ENCODE data around the gene FSIP1.

FSIP1 gene

DNA sequence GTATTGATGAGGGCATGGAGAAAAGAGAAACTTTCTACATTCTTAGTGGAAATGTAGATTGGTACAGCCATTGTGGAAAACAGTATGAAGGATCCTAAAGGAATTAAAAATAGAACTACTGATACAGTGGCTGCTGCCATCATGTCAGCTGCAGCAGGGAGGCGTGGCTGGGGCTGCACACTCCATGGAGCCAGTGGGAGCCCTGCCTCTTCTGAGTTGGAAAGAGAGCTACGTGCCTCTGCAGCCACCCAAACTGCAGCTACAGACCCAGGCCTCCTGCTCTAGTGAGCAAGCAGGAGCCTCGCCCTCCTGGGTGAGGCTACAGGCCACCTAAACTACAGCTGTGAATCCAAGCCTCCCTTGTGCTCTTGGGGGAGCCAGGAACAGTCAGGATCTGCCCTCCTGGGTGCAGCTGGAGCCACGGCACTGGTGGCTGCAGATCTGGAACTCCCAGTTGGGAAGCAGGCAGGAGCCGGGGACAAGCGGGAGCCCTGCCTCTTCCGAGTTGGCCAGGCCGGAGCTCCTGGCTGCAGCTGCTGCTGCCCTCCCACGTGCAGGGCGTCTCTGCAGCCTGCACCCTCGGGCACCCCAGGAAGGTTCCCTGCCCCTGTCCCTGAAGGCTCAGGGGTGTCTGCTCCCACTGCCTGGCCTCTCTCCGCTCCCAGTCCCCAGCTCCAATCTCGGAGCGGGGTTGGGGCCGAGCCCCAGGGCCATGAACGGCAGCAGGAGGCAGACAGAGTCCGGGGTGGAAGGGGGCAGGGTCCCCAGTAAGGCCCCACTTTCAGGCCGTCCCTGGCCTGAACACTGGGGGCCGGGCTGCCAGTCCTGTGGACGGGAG is 137.3 kb downstream of the FSIP1 start:
- DNase-seq (ENCODE audit: low read depth in 2 of 2): no peak

DNA sequence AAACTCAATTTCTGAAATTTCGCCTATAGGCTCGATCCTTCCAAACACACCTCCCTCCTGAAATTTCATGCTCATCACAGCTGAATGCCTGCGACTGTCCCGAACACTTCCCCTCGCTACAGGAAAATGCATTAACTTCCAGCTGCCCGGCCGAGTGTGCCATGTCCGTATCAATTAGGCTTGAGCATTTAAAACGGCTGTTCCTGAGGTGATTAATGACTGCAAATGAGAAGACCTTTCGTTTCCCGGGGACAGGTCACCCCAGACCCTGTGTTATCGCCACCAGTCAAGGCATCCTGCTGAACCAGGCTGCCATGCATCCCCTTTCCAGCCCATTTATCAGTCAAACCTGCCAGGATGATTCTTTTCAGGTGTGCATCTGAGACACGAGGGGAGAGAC is 138.5 kb downstream of the FSIP1 start:
- no peak for DNase-seq (ENCODE audit: low read depth in 2 of 2)

DNA sequence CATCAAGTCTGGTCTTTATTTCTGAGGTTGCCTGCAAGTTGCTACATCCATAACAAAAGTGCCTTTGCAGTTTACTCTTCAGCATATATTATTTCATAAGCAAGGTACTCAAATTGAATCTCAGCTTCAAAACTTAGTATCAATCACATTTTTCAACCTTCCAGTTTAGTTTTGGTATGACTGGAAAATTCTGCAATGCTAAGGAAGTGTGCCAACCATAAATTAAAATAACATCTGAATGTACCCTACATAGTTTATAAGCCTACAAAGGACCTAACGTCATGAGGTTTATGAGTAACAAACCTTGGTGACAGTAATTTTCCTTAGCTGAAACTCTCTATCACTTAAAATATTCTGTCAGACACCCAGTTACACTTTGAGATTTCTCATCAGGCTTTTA is 138.9 kb downstream of the FSIP1 start:
- no peak for DNase-seq (ENCODE audit: low read depth in 2 of 2)

DNA sequence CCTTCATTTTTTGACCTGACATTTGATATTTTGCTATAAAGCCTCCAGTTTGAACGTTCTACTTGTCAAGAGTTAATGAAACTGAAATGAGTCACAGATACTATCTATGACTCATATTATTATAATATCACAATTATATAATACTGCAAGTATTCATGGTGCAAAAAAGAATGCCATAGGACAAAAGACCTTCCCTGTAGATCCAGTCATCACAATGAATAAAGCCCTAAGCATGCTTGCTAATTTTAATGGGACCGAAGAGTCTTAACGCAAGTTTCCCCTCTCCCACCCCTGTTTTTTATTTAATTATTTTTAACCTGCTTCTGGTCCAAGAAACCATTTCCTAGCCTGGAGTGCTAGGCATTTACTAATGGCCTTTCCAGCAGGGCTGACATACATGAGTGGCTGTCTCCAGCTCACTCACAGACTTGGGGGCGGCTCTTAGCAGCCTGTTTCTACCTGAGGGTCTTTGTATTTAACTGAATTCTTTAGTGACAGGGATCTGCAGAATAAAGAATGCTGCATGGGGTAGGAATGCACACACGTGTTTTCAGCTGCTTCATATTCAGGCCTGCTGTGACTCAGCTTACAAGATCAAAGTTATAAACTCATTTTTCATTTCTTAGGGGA is 140.5 kb downstream of the FSIP1 start:
- DNase-seq (ENCODE audit: low read depth in 2 of 2): no peak

DNA sequence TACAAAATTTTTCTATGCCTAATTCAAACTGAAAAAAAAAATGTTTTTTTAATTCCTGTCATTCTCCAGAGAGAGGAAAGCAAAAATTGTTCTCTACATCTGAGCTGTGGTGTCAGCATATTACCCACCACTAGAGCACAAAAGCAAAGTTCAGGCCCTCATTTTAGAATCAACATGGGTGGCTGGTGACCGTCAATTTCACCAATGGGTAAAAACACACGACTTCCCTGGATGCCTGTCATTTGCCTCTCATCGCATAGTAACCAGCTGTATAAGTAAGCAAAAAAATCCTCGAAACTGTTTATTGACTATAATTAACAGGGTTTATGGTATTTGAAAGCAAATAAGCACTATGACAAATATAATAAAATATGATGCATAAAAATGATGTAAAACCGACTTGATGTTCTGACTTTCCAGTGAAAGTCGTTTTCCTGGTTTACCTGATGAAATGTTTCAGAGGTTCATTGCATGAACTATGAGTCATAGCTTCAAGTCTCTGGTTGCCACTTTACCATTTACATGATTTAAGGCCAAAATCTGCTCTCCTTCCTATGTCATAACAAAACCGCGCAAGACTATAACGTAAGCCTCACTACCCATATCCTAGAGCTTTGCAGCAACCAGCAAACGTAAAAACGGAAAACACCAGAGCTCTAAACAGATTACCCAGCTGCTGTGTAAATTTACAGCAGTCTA is 141.3 kb downstream of the FSIP1 start:
- no peak for DNase-seq (ENCODE audit: low read depth in 2 of 2)

DNA sequence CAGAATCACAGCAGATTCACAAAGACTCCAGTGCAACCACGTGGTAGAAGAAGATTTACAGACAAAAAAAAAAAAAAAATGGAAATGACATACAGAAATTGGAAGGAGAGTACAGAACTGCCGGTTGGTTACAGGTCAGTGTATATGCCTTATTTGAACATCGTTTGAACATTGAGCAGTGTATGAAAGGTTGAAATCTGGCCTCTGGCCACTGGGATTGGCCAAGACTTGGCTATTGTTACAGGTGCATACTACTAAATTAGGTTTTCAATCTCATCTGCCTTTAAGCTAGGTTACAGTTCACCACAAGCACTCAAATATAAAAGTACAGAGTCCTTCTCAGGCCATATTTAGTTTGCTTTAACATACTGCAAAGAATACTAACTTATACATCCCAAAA is 142.0 kb downstream of the FSIP1 start:
- DNase-seq (ENCODE audit: low read depth in 2 of 2): no peak

DNA sequence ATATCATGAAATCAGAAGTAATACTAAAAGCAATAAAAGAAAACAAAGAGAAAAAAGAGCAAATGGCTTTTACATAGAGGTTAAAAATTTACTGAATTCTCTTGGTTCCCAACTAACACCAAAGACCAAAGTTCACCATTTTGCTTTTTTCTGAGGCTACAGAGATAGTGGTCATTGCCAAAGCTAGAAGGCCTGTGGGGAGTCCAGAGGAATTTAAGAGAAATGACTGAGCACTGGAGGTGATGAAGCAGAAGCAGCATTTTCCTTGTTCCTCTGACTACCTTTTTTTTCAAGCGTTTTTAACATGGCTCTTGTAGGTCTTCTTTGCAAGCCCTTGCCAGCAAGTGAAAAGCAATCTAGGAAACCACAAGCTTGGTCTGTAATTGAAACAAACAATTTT is 143.6 kb downstream of the FSIP1 start:
- DNase-seq (ENCODE audit: low read depth in 2 of 2): no peak

DNA sequence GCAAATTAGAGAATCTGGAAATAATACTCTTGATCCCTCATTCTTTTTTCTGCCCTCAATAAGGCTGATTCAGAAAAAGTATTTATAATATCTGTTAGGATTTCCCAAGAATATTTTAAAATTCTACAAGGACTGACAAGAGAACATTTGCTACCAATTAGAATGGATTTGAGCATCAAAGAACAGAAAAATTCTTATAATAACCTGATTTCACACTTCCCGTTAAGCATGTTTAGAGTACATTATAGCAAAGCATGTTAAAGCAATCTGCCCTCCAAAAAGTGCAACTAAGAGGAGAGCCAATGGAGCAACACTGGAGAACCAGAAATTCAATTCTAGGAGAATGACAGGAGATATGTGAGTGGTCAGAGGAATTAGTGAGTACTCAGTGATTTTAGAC is 144.6 kb downstream of the FSIP1 start:
- DNase-seq (ENCODE audit: low read depth in 2 of 2): no peak

DNA sequence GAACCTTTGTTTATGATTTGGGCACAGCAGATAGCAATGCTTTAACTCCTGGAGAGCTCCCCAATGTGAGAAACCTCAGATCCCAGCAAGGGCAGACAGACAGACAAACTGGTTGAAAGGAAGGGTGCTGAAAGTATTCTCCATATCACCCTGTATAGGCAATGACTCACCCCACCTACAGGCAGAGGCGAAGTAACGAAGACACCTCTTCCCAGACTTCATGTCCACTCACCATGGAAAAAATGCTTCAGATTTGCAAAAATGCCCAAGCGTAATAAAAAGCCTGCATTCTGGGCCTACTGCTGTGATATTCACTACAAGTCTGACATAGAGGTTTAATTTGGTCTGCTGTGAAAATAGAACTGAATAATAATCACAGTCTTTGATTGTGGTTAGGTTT is 151.3 kb downstream of the FSIP1 start:
- no peak for DNase-seq (ENCODE audit: low read depth in 2 of 2)

DNA sequence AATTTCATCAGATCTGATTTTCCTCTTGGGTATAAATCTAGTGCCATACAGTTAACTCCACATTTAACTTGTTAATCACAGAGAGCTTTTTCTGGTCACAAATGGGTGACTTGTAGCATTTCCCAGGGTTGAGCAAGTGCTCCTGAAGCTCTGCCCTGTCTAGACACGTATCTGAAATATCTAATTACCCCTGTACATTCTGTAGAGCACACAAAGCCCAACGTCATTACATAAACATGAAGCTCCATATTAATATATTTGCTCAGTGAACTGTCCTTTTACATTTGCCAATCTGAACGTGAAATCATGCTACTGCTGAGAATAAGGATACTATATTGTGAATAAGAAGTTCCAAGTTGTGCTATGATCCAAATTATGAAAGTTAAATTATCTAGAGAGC is 152.7 kb downstream of the FSIP1 start:
- DNase-seq (ENCODE audit: low read depth in 2 of 2): no peak

DNA sequence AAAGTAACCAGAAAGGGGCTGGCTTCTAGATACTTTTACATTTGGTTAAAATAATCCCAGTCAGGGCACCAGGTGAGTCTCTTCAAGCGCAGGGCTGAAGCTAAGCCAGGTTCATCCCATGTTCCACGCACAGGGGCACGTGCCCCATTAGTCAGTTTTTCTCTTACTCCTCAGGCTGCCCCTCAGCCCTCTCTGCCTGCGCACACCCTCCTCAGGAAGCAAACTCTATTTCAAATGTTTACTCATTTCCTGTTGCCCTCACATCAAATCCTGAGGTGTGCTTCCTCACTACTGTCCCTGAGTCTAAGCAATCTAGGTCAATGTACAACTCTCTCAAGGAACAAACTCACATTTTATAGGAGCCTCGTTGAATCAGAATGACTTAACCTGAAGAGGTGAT is 153.3 kb downstream of the FSIP1 start:
- DNase-seq (ENCODE audit: low read depth in 2 of 2): peak in 1 of 2 experiments; percentile 23

DNA sequence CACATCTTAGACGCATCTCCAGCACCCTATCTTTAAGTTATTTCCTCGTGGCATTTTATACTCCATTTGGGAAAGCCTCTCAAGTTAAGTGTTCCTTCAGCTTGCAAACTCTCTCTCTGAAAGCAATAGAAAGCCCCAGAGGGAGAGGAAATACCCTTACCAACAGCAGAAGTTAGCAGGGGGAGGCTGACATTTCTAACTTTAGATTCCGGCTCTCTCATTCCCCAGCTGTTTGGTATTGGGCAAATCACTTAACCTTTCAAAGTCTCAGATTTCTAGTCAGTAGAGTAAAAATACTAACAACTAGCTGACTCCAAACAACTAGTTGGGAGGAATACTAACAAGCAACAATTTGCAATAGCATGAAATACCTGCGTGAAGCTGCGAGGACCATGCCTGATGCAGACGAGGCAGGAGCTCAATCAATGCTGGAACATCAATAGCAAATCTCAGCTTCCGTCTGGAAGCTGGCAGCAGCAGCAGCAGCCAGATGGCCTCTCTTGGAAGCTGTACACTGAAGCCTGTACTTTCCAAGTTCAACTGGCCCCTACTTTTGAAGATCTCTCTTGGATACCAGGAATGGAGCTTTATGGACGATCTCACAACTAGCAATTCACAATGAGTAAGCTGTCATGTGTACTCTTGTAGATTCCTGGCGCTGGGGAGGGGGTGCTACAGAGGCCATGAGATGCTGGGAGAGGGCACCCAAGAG is 153.9 kb downstream of the FSIP1 start:
- DNase-seq (ENCODE audit: low read depth in 2 of 2): no peak

DNA sequence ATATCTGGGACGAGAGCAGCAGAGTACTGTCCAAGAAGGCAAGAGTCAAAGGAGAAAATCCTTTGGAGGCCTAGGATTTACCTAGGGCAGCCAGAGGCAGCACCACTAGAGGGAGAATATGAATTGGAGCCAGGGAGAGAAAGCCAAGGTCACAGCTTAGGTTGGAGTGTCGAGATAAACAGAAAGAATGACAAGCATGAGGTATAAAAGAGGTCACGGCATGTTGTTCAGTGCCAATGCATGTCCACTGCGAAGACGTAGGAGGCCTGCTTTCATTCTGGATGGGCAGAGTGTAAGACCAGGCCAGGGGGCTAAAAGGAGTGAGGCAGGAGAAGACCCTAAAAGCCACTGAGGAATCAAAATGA is 154.5 kb downstream of the FSIP1 start:
- DNase-seq (ENCODE audit: low read depth in 2 of 2): no peak

DNA sequence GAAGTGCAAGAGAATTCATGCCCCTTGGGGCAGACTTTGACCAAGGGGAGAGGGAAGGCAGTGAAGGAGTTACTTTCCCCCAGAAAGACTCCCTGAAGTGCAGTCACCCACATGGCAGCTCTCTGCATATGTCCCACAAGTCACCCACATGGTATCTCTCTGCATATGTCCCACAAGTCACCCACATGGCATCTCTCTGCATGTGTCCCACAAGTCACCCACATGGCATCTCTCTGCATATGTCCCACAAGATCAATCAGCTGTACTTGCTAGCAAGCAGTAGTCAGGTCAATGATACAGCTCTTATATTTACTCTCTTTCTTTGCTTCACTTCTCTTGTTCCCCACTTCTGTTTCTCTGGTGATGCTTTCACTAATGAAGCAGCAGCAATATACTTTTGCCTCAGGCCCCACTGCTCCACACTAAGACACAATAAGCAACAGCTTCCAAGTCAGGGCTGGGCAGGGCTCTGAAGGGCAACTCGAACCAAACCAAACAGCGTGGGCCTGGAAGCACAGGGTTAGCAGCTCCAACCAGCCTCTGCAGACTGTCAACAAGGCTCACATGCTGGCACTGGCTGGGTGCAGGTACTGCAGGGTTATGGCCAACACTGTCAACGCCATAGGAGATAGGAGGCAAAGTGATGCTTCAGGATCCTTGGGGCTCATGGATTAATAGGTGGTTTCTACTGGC is 155.0 kb downstream of the FSIP1 start:
- DNase-seq (ENCODE audit: low read depth in 2 of 2): no peak

DNA sequence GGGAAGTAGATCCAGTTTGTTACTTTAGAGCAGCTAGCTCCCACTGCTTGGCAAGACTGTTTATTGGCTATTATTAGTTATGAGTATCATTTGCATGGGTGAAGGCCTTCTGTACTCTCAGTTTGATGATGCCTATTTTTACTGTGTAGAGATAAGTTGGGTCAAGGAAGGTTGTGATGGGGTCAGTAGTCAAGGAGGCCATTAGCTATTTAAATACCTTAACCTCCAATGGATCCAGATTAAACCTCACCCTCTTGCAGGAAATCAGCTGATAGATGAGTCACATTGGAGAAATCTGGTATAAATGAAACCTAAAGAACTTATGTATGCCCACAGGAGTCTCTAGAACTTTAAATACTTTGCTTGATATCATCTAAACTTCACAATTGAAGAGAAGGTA is 156.8 kb downstream of the FSIP1 start:
- no peak for DNase-seq (ENCODE audit: low read depth in 2 of 2)

DNA sequence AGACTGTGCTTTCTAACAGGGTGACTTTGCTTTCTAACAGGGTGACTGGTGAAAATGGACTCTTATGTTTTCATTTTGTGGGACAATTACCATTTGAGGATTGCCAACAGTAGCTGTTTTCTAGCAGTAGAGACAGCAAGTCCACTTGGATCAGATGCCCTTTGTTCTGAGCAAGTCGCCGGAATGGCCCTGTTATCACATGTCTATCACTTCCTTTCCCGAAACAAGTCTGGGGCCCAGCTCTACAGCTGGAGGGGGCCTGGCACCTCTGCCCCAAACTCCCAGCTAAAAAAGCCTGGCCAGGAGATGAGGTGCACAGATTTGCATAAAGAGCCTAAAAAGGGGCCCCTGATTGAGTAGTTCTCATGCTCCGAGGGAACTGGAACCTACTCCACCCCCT is 157.2 kb downstream of the FSIP1 start:
- DNase-seq (ENCODE audit: low read depth in 2 of 2): no peak

DNA sequence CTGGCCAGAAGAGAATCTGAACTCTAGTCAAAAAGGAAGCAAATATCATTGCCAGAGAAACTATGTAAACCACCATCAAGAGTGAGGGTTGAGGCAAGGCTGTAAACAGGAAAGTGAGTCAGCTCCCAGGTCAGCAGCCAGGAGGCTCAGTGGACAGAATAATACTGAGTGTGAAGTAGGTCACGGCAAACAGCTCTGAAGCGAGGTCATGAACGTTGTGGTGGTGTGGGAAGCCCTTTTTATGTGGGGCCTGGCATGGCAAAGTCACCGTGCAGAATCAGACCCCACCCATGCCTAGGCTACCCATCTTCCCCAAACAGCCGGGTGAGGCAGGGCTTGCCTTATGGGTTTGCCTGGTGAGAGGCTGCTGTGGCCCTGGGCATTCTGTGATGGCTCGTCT is 157.8 kb downstream of the FSIP1 start:
- DNase-seq (ENCODE audit: low read depth in 2 of 2): no peak

DNA sequence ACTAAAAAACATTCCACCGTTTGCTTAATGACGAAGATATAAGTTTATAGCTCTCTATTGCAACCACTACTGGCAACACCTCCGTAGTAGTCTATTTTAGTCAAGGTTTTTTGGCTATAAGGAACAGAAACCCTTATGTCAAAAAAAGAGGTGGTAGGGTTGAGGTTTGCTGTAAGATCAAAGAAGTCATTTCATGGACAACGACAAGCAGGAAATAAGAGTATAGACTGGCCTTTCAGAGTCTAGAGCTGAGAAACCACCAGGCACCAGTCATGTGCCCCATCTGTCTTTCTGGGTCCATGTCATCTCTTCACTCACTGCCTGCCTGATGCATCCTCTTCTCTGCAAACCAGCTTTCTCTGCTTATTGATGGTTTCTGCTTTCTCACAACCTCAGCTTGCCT is 159.1 kb downstream of the FSIP1 start:
- DNase-seq (ENCODE audit: low read depth in 2 of 2): no peak

DNA sequence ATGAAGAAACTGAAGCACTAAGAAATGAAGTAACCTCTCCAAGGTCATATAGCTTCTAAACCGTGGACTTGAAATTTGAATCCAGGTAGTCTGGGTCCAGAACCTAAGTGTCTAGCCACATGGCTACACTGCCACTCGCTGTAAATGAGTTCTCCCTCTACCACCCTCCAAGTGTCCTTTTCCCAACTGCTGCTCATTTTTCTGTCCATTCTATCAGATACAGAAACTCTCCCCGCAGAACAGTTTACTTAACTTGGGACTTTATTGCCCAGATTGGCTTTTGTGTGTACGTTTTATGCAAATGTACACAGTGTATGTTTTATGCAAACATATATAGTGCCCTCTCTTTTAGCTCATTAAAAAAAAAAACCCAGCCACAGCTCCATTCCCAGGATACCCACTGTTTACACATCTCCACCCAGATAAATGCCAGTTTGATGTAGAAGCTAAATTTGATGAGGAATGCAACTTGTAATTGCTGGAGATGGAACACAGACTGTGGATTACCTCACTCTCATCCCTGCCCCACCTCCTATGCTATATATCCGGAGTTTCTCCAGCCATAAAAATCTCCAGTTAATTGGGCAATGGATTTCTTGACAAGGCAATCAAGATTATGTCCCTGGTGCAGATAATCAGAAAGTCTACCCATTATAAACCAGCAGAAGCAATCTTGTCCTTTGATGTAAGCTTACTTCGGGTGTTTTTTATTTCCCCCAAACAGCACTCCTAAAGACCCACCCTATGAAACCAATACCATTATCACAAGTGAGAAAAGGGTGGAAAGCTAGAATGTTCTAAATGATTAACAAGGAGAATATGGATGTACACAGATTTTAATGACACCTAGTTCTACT is 159.8 kb downstream of the FSIP1 start:
- no peak for DNase-seq (ENCODE audit: low read depth in 2 of 2)

DNA sequence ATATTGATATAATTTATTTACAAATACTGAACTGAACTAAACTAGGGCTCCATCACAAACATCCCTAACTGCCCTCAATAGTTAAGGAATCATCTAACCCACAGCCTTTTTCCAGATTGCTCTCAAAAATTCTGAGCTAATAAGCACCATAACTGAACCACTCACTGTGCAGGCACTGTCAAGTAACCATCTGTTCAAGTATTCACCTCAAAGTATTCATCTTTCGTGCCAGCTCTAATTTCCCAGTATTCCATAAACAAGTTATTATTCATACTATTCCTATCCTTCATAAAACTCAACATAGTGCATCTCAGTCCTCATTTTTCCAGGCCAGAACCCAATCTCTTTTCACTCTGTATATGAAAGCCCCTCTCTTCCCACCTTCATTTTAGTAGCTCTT is 160.7 kb downstream of the FSIP1 start:
- DNase-seq (ENCODE audit: low read depth in 2 of 2): no peak

DNA sequence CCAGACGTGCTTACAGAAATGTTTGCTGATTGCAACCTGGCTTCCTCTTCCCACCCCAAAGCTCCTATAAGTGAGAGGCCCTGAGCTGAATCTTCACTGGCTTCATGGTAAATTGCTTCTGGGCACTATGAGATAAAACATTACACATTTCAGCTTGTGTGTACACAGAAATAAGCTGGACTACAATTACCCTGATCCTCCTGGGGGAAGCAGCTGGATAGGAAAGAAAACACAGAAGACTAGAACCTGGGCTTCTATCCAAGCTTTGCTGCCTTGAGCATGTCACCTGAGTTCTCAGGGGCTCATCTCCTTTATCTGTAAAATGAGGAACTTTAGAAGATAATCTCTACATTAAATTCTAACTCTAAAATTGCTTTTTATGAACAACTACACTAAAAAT is 161.4 kb downstream of the FSIP1 start:
- no peak for DNase-seq (ENCODE audit: low read depth in 2 of 2)

Data from stimulated activated CD4-positive, alpha-beta T cell treated with anti-CD3 and anti-CD28 coated beads, Interleukin-12 subunit alpha, Interleukin-12 subunit beta, amount 100 ng/mL, for 24 hours (primary cell).